ENCODE data around the gene PPP3R2.

PPP3R2 gene

GRCh38 chr9:101618698-101619097 is 23.9 kb upstream of the PPP3R2 start:
- TF ChIP-seq CTCF (IDR thresholded peaks at IDR 0.05; ENCODE audit: borderline replicate concordance, insufficient read depth, low read depth, low read length): no peak
- no peak overlapping the region for H3K4me3 ChIP-seq (ENCODE audit: low read depth, low read length)

GRCh38 chr9:101605547-101605946 is 10.8 kb upstream of the PPP3R2 start:
- no peak for TF ChIP-seq CTCF (IDR thresholded peaks at IDR 0.05; ENCODE audit: borderline replicate concordance, insufficient read depth, low read depth, low read length)
- no peak overlapping the region for H3K4me3 ChIP-seq (ENCODE audit: low read depth, low read length)

GRCh38 chr9:101604296-101604695 is 9.5 kb upstream of the PPP3R2 start:
- no peak for TF ChIP-seq CTCF (IDR thresholded peaks at IDR 0.05; ENCODE audit: borderline replicate concordance, insufficient read depth, low read depth, low read length)
- H3K4me3 ChIP-seq (ENCODE audit: low read depth, low read length): no peak overlapping the region

- H3K4me3 ChIP-seq (ENCODE audit: low read depth, low read length): no peak overlapping the region
- peak; percentile 48; the same call in 1 of the 2 replicates for TF ChIP-seq CTCF (IDR thresholded peaks at IDR 0.05; ENCODE audit: borderline replicate concordance, insufficient read depth, low read depth, low read length)
Observed at GRCh38 chr9:101601904-101602765, 7.4 kb upstream of the PPP3R2 start.

- H3K4me3 ChIP-seq (ENCODE audit: low read depth, low read length): no peak overlapping the region
- TF ChIP-seq CTCF (IDR thresholded peaks at IDR 0.05; ENCODE audit: borderline replicate concordance, insufficient read depth, low read depth, low read length): no peak
Observed at GRCh38 chr9:101593345-101593744, 1.4 kb downstream of the PPP3R2 start.

- no peak for TF ChIP-seq CTCF (IDR thresholded peaks at IDR 0.05; ENCODE audit: borderline replicate concordance, insufficient read depth, low read depth, low read length)
- no peak overlapping the region for H3K4me3 ChIP-seq (ENCODE audit: low read depth, low read length)
Observed at GRCh38 chr9:101592788-101593187, 2.0 kb downstream of the PPP3R2 start.

Measured in GM12875 (cell line).